ENCODE results near the gene TTC6.

TTC6 gene

DNA sequence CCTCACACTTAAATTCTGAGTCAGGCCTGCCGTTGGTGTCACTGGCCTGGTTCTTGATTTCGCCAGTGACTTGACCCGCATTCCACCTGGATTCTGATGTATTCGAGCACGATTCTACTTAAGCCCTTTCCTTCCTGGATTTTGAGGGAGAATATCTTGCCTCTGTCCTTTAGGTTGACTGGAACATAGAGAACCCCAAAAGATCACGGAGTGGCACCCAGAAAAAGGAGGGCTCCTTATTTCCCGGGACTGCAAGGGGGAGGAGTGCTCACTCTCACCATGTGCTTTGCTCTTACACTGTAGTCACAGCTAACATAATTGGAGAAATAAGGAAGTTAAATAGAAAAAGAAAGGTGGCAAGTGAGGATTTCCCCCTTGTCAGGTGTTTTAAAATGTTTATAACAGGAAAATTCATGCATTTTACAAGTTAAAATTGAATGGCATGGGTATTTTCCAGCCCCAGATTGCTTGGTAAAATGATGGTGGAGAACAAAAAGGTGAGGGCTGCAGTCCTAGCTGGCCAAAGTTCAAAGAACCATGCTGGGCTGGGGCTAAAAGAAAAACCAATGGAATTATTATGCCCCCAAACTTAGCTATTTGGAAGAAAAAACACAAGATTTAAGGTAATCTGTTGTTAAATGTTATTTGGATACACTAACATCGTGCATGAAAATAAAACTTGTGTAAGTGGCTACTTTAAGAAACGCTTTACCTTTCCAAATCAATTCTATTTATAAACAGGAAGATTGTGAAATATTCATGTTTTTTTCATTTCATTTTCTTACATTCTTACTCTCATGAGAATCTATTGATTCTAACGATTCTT is 9.2 kb upstream of the TTC6 start:
- DNase-seq, result no peak

GRCh38 chr14:37586797-37587130 is 8.7 kb upstream of the TTC6 start:
- no peak for DNase-seq

GRCh38 chr14:37587131-37587803 is 8.2 kb upstream of the TTC6 start:
- DNase-seq, result no peak

DNA sequence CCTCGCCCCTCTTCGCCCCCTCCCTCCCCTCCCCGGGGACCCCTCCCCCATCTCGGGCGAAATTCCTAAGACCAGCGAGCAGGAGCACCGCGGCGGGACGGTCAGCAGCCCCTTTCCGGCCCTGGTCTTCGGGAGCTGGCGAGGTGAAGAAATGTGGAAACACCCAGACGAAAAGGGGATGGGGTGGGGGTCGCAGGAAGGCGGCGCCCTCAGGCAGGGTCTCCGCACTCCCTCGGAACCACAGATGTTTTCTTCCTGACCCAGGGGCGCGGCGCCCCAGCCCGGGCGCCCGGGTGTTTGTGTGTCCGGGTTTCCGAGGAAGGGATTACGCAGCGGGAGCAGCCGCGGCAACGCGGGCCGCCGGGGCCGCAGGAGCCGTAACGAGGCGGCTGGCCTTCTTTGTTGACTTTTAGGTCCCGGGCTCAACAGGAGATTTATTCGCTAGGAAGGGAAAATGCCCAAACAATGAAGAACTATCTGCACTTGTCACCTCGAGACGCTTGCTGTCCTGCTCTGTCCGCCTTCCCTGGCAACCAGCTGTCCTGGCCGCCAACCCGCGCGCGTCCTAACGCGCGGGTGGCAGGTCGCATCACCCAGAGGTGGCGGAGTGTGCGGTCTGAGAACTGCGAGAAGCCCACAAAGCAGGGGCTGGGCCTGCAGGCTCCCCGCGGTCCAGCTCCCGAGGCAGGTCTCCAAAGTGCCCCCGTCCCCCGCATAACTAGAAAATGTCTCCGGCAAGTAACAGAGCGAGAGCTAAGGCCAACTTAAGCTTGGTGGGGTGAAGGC is 7.4 kb upstream of the TTC6 start:
- DNase-seq, result no peak

- no peak for DNase-seq
Measured at GRCh38 chr14:37588667-37588955, 6.8 kb upstream of the TTC6 start.

- DNase-seq, result no peak
Measured at GRCh38 chr14:37588956-37589714, 6.3 kb upstream of the TTC6 start.

- DNase-seq, result no peak
Measured at GRCh38 chr14:37589715-37590427, 5.6 kb upstream of the TTC6 start.

- DNase-seq, result no peak
Measured at GRCh38 chr14:37590428-37591139, 4.8 kb upstream of the TTC6 start.

GRCh38 chr14:37591311-37591940 is 4.0 kb upstream of the TTC6 start:
- DNase-seq, result no peak

GRCh38 chr14:37591941-37592481 is 3.4 kb upstream of the TTC6 start:
- DNase-seq, result no peak

DNA sequence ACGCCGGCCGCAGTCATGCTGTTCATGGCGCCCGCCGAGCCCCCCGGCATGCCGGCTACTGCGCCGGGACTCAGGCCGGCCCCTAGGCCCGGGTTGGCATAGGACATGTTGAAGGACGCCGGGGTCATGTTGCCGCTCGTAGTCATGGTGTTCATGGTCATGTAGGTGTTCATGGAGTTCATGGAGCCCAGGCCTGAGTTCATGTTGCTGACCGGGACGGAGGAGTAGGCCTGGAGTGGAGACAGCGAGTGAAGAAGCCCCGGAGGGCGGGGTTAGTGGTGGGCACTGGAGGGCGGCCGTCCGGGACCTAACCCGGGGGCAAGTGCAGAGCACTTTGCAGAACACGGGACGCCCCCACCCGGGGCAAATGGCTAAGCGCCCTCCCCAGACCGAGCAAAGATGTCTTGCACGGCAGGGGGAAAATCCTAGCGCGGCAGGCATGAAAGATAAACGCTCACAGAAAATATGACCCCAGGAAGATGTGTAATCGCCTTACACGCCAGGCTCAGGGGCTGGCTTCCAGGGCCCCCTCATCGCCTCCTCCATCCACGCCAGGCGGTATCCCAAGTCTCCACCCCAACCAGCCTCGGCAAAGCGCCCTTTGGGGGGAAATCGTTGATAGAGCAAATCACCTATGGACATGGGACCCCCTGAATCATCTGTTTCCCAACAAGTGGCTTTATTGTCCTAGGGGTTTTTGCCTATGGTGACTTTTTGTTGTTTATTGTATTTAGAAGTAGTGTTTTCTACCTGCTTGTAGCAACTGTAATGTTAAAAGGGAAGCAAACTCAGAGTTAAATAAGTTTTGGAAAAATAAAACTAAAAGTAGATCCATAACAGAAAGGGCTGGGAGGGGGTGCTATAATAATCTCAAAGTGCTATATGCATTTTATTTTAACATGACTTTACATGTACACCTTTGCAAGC is 2.7 kb upstream of the TTC6 start:
- DNase-seq, result no peak

- no peak for DNase-seq
Measured at GRCh38 chr14:37593511-37594237, 1.8 kb upstream of the TTC6 start.

DNA sequence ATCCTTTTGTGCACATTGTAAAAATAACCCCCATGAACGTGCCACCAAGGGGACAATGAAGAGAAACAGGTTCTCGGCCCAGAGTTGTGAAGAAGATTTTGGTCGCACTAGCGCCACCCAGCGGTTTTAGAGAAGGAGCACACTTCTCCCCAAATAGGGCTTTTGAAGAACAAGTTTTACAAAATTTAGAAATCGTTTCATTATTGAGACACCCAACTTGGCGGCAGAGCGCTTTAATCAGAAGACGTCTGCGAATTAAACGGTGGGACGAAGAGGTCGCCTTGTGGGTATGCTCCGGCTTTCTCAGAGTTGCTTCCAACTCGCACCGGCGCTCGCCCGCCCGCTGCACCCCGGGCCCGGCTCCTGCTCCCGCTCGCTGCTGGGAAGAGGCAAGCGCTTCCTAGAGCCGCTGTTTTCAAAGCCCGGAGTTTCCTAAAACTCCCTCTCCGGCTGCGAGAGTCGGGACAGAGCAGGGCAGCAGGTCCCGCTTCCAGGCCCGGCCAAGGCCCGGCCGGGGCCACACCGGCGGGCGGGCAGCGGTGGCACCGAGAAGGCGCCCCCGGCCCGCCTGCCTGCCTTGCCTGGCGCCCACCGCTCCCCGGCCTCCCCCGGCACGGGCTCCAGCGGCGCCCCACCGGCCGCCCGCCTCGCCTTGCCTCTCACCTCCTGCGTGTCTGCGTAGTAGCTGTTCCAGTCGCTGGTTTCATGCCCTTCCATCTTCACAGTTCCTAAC is 1.0 kb upstream of the TTC6 start:
- DNase-seq, result peak; percentile 78

DNA sequence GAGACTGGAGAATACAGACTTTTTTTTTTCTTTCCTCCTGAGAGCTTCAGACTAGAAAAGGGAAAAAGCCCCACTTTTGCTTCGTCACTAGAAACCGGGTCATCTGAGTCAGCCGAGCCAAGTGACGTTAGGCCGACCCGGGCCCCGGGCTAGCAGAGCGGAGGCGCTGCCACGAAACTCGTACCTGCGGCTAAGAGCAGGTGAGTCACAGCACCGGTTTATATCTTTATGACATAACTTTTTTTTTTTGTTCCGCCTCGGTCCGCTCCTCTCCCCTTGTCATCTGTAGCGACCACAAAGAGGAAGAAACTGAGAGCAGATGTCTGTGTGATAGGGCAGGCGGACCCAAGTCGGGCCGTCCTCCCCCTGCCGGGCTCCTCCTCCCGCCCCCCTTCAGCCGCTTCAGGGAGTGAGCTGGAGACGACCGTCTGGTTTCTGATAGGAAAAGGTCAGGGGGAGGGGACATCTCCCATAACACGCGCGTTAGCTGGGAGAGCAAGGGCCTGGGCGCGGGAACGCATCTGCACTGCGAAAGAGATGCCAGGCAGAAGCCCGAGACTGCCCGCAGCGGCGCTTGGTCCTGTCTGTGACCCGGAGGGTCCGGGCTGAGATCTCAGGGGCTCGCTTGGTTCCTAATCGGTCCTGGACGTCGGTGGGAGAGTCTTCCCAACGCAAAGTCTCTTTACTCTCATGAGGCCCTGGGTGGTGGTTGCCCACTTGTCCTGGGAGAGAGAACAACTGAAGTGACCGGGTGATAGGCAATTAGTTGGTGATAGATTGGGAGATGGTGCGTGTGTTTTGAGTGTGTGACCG is 586 bp downstream of the TTC6 start:
- peak; percentile 16 for DNase-seq

GRCh38 chr14:37596790-37597472 is 1.5 kb downstream of the TTC6 start:
- DNase-seq, result no peak

DNA sequence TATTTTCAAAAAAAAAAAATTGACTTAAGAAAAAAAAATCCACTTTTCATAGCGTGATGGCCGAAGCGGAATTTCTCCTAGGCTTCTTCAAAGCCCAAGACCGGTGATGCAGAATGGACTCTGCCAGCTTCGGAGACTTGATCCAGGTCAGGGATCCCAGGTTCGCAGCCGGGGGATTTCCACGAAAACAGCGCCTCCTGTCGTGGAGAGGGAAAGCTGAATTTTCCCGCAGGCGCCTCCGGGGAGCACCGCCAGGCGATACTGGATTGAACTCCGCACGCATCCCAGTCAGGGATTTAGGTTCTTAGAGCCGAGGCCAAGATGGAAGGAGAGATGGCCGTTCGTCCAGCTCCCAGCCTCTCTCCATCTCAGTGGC is 2.1 kb downstream of the TTC6 start:
- no peak for DNase-seq
